HG03558 (cell line): ENCODE results near the gene CTDP1.
"Not testable (repeated sequence)": the region's sequence is repeated elsewhere in the genome, so short reads cannot be mapped to it uniquely, and the experiment has no call there.

ENCODE experiments used
- ATAC-seq: cut with Tn5 transposase; IDR thresholded peaks from one replicate; pipeline ENCODE4 v1.9.1; 2021; ENCODE audit warnings: moderate number of reproducible peaks; ENCODE audit not compliant: unreplicated experiment; ENCODE audit errors: extremely low read depth

Gene CTDP1

GRCh38 chr18:79736846-79737245, 57.2 kb downstream of the CTDP1 start:
- no peak for ATAC-seq

- no peak for ATAC-seq
Observed at GRCh38 chr18:79737426-79737825, 57.8 kb downstream of the CTDP1 start.

DNA sequence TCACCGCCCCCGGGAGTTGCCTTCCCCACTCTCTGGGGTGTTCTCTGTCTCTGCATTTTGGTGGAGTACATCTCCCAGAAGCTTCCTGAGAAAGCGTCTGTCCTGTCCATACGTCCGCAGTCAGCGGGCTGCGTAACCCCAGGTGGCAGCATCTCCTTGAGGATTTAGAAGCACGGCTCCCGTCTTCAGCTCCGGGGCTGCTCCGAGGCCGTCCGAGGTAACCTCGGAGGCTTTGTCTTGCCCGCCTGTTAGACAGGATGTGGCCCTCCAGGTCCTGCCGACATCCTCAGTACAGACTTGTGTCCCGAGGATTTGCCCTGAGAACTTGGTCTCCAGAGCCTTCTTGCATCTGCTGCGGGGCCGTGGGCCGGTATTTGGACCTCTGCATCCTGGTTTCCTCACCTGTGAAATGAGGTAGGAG, 58.4 kb downstream of the CTDP1 start:
- no peak for ATAC-seq

DNA sequence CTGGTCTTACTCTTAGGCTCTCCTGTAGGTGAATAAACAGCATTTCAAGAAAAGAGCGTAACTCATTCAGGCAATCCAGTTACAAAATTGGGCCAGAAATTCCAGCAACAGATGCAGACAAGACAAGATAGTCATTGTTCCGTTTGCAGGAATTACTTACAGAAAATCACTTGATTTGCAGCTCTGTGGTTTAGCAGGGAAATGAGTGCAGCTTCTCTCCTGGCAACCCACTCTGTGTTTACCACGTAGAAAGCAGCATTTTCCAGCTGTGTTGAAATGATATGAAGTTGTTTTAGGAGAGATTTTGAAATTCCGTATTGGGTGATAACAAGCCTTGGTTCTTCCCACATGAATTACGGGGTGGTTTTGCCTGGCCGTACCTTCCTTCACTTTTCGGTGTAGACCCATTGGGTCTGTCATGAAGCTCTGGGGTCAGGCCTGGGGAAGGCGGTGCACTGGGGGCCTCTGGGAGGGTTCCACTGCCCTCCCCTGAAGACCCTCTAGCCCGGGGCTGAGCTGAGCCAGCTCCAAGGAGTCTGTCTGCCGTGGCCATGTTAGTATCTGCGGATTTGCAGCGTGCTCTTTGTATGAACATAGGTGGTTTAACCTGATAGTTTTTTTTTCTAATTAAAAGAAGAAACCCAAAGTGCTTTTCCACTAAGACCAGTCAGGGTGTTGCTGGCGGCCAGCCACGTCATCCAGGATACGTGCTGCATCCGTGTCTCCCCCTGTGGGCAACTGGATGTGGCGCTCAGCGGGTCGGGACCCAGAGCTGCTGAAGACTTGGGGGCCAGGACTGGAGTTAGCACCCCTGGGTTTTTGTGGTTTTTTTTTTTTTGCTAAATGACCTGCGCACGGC, 59.2 kb downstream of the CTDP1 start:
- no peak for ATAC-seq

GRCh38 chr18:79739440-79739778, 59.8 kb downstream of the CTDP1 start:
- ATAC-seq: no peak

DNA sequence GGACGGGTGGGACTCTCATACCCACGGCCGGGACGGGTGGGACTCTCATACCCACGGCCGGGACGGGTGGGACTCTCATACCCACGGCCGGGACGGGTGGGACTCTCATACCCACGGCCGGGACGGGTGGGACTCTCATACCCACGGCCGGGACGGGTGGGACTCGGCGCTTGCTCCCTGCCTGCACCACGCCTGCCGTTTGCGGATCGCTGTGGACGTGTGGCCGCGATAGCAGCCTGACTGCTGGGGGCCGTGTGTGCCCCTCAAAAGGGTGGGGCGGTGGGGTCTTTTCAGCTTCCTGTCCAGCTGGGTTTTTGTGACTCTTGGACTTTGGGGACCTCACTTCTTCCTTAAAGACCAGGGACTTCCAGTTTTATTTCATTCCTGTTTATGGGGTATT, 60.4 kb downstream of the CTDP1 start:
- ATAC-seq: not testable (repeated sequence)

GRCh38 chr18:79740521-79741361, 61.1 kb downstream of the CTDP1 start:
- no peak for ATAC-seq

GRCh38 chr18:79741362-79741700, 61.7 kb downstream of the CTDP1 start:
- no peak for ATAC-seq

GRCh38 chr18:79742076-79742475, 62.5 kb downstream of the CTDP1 start:
- no peak for ATAC-seq

GRCh38 chr18:79744625-79745024, 65.0 kb downstream of the CTDP1 start:
- ATAC-seq: no peak

- no peak for ATAC-seq
Observed at GRCh38 chr18:79746730-79747129, 67.1 kb downstream of the CTDP1 start.

DNA sequence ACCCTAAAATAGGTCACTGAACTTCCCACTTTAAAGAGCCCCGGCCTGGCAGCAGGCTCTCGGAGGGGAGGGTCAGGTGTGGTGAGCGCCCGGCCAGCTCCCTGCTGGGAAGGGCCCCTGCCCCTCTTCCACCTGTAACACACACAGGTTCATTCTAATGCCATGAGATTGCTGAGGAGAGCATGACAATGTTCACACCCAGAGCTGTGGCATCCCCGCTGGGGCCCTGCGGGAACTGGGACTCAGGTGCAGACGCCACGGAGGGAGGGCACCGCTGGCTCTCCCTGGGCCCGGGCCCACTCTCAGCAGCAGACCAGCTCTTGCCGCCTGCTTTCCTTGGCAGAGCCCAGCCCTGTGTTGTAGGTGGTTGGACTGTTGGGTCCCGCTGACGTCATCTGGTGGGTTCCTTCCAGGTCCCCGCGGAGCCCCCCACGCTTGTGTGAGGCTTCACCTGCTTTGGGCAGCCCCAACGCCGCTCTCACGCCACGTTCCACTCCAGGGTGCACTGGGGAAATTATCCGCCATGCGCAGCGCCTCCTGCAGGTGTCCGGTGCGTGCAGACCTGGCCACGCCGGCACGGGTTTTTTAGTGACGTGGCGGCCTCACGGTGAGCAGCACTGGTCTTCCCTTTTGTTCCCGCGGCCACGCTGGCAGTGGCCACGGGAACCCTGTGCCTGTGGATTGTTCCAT, 67.7 kb downstream of the CTDP1 start:
- no peak for ATAC-seq

- no peak for ATAC-seq
Observed at GRCh38 chr18:79748321-79749180, 68.9 kb downstream of the CTDP1 start.

- ATAC-seq: no peak
Observed at GRCh38 chr18:79749251-79750191, 69.9 kb downstream of the CTDP1 start.

GRCh38 chr18:79750980-79751571, 71.5 kb downstream of the CTDP1 start:
- ATAC-seq: no peak

DNA sequence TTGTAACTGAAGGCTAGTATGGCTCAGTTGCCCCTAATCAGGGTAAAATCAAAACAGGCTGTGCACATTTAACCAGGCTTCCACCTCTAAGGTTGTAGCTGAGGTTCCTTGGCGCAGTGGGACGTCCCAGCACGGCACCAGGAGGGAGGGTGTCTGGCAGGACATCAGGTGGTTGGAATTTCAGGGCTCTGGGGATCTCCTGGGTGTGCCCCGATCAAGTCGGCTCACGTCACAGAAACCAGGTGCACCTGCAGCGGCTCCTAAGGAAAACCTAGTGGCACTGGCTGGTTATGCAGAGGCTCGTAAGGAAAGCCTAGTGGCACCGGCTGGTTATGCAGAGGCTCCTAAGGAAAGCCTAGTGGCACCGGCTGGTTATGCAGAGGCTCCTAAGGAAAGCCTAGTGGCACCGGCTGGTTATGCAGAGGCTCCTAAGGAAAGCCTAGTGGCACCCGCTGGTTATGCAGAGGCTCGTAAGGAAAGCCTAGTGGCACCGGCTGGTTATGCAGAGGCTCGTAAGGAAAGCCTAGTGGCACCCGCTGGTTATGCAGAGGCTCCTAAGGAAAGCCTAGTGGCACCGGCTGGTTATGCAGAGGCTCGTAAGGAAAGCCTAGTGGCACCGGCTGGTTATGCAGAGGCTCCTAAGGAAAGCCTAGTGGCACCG, 72.4 kb downstream of the CTDP1 start:
- not testable (repeated sequence) for ATAC-seq

DNA sequence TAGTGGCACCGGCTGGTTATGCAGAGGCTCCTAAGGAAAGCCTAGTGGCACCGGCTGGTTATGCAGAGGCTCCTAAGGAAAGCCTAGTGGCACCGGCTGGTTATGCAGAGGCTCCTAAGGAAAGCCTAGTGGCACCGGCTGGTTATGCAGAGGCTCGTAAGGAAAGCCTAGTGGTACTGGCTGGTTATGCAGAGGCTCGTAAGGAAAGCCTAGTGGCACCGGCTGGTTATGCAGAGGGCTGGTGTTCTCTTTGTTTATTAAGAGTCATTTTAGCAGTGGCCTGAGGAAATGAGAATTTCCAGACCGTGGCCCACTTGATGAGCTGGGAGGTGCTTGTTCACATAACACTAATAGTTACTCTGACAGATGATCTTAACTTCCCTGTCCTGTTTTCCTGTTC, 73.3 kb downstream of the CTDP1 start:
- ATAC-seq: not testable (repeated sequence)

- no peak for ATAC-seq
Observed at GRCh38 chr18:79753391-79753851, 73.8 kb downstream of the CTDP1 start.
